Measurements from ENCODE around the gene SKA1. TPM values are rescaled to one million over a fixed set of nuclear protein-coding genes. Genes with fewer than 3 reads are reported as not detected.

The SKA1 gene
- total RNA-seq, 1 donor from 2014 or later, result 0.44 TPM

Other genes with a start within 250 kb of the SKA1 start
- gene MYO5B, start 179.9 kb upstream of the SKA1 start, total RNA-seq, result 0.44 TPM
- gene CFAP53, start 108.6 kb upstream of the SKA1 start, total RNA-seq, result 0.16 TPM
- 50.2 TPM for gene MBD1, start 93.5 kb upstream of the SKA1 start, total RNA-seq
- gene CXXC1, start 87.4 kb upstream of the SKA1 start, total RNA-seq, result 33.7 TPM
- 21.7 TPM for gene MAPK4, start 185.0 kb downstream of the SKA1 start, total RNA-seq